ENCODE data around the gene RAI2. TPM values are rescaled to one million over a fixed set of nuclear protein-coding genes. Genes with fewer than 3 reads are reported as not detected.

RAI2 gene
- total RNA-seq, 1 donor from 2014 or later = 7.0 TPM

DNA sequence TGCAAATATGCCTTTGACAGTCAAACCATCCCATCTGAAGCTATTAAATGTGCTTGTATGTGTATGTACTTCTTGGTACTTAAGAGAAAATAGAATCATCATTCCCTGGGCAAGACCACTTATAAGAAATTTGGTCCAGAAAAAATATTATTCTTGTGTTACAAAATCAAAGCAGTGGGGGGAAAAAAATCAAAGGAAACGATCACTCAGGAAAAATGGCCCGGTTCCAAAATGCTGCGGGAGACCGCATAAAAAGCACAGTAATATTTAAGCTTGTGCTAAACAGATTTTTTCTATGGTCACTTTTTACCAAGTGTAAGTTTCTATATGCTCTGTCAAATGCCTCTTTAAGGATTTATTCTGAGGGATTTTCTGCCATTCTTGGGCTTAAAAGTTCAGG, 36.1 kb downstream of the RAI2 start:
- no peak for DNase-seq (ENCODE audit: low spot score)
- Mint-ChIP-seq H3K27me3 (ENCODE audit: unreplicated experiment) (peaks cover 3% of the 10 kb centered on the region), H3K27ac (ENCODE audit: unreplicated experiment) (no peak overlapping the region), H3K36me3 (ENCODE audit: low read depth, unreplicated experiment) (no peaks in the 10 kb centered on the region), H3K4me3 (ENCODE audit: unreplicated experiment) (no peak overlapping the region), H3K4me1 (ENCODE audit: unreplicated experiment) (no peaks in the 10 kb centered on the region), H3K9me3 (ENCODE audit: unreplicated experiment) (no peaks in the 10 kb centered on the region)
- TF ChIP-seq, protein P1, sequence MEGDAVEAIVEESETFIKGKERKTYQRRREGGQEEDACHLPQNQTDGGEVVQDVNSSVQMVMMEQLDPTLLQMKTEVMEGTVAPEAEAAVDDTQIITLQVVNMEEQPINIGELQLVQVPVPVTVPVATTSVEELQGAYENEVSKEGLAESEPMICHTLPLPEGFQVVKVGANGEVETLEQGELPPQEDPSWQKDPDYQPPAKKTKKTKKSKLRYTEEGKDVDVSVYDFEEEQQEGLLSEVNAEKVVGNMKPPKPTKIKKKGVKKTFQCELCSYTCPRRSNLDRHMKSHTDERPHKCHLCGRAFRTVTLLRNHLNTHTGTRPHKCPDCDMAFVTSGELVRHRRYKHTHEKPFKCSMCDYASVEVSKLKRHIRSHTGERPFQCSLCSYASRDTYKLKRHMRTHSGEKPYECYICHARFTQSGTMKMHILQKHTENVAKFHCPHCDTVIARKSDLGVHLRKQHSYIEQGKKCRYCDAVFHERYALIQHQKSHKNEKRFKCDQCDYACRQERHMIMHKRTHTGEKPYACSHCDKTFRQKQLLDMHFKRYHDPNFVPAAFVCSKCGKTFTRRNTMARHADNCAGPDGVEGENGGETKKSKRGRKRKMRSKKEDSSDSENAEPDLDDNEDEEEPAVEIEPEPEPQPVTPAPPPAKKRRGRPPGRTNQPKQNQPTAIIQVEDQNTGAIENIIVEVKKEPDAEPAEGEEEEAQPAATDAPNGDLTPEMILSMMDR (IDR thresholded peaks at IDR 0.05; ENCODE audit: unreplicated experiment) = no peak

DNA sequence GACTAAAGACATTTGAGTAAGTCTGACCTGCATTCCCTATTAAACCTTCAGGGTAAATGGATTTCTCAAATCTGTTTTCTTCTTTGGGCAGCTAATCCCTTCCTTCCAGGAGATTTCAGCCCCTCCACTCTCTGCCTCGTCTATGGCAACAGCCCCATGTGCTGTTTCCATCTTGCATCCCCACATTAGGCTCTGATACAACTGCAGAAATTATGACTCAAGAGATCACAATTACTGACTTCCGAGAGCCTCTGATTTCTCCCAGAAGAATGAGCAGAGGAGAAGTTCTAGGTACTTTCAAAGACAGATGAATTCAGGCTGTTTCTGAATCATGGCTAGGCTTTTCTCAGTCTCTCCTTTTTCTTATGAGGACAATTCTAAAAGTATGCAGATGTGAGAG, 38.7 kb downstream of the RAI2 start:
- TF ChIP-seq, protein P1 (IDR thresholded peaks at IDR 0.05; ENCODE audit: unreplicated experiment) = no peak
- Mint-ChIP-seq H3K4me3 (ENCODE audit: unreplicated experiment) (no peak overlapping the region), H3K4me1 (ENCODE audit: unreplicated experiment) (no peaks in the 10 kb centered on the region), H3K36me3 (ENCODE audit: low read depth, unreplicated experiment) (no peaks in the 10 kb centered on the region), H3K9me3 (ENCODE audit: unreplicated experiment) (no peaks in the 10 kb centered on the region), H3K27ac (ENCODE audit: unreplicated experiment) (no peak overlapping the region), H3K27me3 (ENCODE audit: unreplicated experiment) (peaks cover 3% of the 10 kb centered on the region)
- DNase-seq (ENCODE audit: low spot score) = no peak

DNA sequence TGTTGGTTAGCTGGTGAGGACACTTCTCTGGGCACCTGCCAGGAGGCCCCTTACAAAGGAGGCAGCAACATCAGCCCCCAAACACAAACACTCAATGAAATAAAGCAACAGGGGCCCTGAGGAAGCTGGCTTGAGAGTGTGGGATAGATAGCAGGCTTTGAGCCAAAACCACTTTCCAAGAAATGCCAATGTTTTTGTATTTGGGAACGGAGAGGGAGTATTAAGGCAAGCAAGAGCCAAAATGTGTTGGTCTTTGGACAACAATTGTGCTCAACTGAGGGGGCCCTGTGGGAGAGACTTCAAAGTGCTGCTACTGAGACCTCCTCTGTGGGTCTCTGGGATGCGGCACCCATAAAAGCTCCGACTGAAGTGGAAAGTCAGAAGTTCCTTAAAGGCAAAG, 41.0 kb downstream of the RAI2 start:
- Mint-ChIP-seq H3K27me3 (ENCODE audit: unreplicated experiment) (no peaks in the 10 kb centered on the region), H3K4me3 (ENCODE audit: unreplicated experiment) (no peak overlapping the region), H3K27ac (ENCODE audit: unreplicated experiment) (no peak overlapping the region), H3K4me1 (ENCODE audit: unreplicated experiment) (peaks cover 3% of the 10 kb centered on the region), H3K36me3 (ENCODE audit: low read depth, unreplicated experiment) (no peaks in the 10 kb centered on the region), H3K9me3 (ENCODE audit: unreplicated experiment) (no peaks in the 10 kb centered on the region)
- TF ChIP-seq, protein P1 (IDR thresholded peaks at IDR 0.05; ENCODE audit: unreplicated experiment) = no peak
- DNase-seq (ENCODE audit: low spot score) = no peak

DNA sequence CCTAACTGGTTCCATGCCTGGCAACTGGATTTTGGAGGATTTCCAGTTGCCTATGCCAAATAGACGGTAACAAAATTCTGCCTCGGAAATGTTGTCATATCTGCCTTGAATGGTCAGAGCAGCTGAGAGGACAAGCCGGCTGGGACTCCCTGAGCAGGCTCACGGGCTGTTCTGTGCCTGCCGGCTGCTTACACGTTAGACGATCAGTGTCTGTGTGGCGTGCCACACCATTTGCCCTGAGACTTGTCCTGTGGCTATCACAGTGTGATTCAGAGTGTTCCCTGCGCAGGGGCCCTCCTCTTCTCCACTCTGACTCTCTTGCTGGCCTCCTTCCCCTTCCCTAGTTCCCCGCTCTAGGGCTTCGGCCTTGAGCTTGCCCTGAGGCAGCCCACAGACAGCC, 42.4 kb downstream of the RAI2 start:
- H3K4me1 Mint-ChIP-seq (ENCODE audit: unreplicated experiment) = peaks cover 3% of the 10 kb centered on the region
- no peaks in the 10 kb centered on the region for H3K36me3 Mint-ChIP-seq (ENCODE audit: low read depth, unreplicated experiment)
- TF ChIP-seq, protein P1 (IDR thresholded peaks at IDR 0.05; ENCODE audit: unreplicated experiment) = no peak
- no peaks in the 10 kb centered on the region for H3K27me3 Mint-ChIP-seq (ENCODE audit: unreplicated experiment)
- no peak overlapping the region for H3K27ac Mint-ChIP-seq (ENCODE audit: unreplicated experiment)
- no peak overlapping the region for H3K4me3 Mint-ChIP-seq (ENCODE audit: unreplicated experiment)
- no peak for DNase-seq (ENCODE audit: low spot score)
- no peaks in the 10 kb centered on the region for H3K9me3 Mint-ChIP-seq (ENCODE audit: unreplicated experiment)

DNA sequence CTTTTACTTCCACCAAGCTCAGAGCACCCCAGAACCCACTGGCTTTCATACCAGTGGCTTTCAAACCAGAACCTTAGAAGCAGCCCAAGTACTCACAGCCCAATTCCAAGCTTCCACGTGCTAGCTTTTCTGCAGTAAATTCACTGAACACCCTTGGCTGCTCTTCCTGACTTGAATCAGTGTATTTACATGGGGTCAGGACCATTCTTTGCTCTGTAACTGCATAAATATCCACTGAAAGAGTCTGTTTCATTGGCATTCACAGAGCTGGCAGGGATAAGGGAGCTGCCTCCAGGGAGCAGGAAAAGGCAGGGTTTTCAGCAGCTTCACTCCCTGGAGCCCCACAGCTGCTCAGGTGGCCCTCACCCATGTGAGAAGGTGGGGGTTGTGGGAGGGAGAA, 43.8 kb downstream of the RAI2 start:
- no peaks in the 10 kb centered on the region for H3K27me3 Mint-ChIP-seq (ENCODE audit: unreplicated experiment)
- peaks cover 3% of the 10 kb centered on the region for H3K4me1 Mint-ChIP-seq (ENCODE audit: unreplicated experiment)
- H3K36me3 Mint-ChIP-seq (ENCODE audit: low read depth, unreplicated experiment) = no peaks in the 10 kb centered on the region
- H3K4me3 Mint-ChIP-seq (ENCODE audit: unreplicated experiment) = no peak overlapping the region
- no peak overlapping the region for H3K27ac Mint-ChIP-seq (ENCODE audit: unreplicated experiment)
- TF ChIP-seq, protein P1 (IDR thresholded peaks at IDR 0.05; ENCODE audit: unreplicated experiment) = no peak
- no peaks in the 10 kb centered on the region for H3K9me3 Mint-ChIP-seq (ENCODE audit: unreplicated experiment)
- DNase-seq (ENCODE audit: low spot score) = no peak
